Inflammatory macrophage (primary cell): ENCODE results near the gene FAM120A.
"Not testable (repeated sequence)": the region's sequence is repeated elsewhere in the genome, so short reads cannot be mapped to it uniquely, and the experiment has no call there.

Experiments
- DNase-seq, 2 donors: peaks; one replicate each; pipeline ENCODE4 v3.0.0-alpha.2; 2020 to 2022
- total RNA-seq, 18 experiments: gene quantifications; one replicate each; lab custom pipeline; 2026; ENCODE audit warnings: mixed read lengths in 6 of 18, inconsistent platforms in 2 of 18; lab: John Stamatoyannopoulos, UW

The FAM120A gene, protein sequence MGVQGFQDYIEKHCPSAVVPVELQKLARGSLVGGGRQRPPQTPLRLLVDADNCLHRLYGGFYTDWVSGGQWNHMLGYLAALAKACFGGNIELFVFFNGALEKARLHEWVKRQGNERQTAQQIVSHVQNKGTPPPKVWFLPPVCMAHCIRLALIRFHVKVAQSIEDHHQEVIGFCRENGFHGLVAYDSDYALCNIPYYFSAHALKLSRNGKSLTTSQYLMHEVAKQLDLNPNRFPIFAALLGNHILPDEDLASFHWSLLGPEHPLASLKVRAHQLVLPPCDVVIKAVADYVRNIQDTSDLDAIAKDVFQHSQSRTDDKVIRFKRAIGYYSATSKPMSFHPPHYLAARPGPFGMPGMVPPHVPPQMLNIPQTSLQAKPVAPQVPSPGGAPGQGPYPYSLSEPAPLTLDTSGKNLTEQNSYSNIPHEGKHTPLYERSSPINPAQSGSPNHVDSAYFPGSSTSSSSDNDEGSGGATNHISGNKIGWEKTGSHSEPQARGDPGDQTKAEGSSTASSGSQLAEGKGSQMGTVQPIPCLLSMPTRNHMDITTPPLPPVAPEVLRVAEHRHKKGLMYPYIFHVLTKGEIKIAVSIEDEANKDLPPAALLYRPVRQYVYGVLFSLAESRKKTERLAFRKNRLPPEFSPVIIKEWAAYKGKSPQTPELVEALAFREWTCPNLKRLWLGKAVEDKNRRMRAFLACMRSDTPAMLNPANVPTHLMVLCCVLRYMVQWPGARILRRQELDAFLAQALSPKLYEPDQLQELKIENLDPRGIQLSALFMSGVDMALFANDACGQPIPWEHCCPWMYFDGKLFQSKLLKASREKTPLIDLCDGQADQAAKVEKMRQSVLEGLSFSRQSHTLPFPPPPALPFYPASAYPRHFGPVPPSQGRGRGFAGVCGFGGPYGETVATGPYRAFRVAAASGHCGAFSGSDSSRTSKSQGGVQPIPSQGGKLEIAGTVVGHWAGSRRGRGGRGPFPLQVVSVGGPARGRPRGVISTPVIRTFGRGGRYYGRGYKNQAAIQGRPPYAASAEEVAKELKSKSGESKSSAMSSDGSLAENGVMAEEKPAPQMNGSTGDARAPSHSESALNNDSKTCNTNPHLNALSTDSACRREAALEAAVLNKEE
- total RNA-seq = 176 to 388 (median 255) reads per million in 18 experiments

DNA sequence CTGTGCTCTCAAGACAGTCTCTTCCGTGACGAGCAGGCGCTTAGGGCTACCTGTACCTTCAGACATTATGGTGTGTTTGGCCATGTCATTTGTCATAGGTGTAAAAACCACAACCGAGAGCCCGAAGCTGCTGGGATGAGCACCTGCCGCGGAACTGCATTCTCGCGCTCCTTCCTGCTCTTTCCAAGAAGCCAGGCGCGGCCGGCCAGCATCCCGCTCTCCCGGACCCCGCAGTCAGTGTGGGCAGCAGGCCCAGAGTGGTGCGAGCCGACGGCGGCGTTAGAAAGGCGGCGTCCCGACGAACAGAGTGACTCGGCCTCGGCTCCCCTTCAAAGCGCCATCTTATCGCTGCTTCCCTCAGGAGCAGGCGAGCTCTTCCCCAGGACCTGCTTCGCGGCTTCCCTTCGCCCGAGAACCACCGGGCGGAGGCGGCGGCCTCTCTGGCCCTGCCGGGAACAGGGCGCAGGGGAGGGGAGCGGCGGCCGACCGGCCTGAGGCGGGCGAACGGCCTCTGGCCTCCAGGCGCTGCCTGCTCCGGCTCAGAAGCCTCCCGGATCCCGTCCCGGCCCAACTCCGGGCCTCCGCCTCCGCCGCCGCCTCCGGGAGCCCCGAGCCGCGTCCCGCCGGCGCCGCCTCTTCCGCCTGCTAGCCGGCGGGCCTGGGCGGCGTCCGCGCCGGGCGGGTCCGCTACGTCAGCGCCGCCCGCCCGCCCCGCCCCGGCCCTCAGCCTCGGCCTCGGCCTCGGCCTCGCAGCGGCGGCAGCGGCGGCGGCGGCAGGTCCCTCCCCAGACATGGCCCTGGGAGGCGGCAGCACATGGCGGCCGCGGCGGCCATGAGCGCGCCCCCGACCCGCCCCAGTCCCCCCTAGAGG is at the start of gene FAM120A:
FAM120A (plus strand) TSS at position 741 of the 871 bp plus-strand sequence. CDS start 231 bp downstream, outside the sequence.
- DNase-seq = peak; percentile 81 to 92

DNA sequence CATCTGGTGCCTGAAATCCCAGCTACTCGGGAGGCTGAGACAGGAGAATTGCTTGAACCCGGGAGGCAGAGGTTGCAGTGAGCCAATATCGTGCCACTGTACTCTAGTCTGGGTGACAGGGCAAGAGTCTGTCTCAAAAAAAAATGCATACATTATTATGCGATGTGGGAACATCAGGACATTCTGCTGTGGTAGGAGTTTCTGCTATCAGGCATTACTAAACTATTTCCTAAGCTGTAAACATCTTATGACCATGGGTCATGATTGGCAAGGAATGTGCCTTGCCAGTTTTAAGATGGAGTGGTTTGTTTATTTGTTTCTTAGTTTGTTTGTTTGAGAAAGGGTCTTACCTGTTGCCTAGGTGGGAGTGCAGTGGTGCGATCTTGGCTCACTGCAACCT is 45.1 kb upstream of the FAM120A start:
- peak; percentile 51 to 66 for DNase-seq

DNA sequence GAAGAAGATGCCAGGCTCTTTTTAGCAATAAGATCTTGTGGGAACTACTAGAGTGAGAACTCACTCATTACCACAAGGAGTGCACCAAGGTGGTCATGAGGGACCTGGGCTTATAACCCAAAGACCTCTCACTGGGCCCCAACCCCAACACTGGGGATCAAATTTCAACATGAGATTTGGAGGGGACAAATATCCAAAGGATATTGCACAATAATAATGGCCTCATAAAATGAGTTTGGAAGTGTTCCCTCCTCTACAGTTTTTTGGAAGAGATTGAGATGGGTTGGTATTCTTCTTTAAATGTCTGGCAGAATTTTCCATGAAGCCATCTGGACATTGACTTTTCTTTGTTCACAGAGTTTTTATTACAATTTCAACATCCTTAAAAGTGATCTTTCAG is 38.0 kb upstream of the FAM120A start:
- DNase-seq = no peak

DNA sequence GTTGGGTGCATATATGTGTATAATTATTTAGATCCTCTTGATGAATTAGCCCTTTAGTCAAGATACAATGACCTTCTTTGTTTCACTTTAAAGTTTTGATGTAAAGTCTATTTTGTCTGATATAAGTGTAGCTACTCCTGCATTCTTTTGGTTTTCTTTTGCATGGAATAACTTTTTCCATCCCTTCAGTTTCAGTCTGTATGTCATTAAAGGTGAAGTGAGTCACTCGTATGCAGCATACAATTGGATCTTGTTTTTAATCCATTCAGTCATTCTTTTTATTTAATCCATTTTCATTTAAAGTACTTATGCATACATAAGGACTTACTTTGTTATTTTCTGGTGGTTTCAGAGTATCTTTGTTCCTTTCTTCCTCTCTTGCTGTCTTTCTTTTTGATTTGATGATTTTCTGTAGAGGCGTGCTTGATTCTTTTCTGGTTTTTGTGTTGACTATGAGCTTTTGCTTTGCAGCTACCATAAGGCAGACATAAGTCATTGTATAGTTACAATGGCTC is 36.3 kb upstream of the FAM120A start:
- no peak for DNase-seq

DNA sequence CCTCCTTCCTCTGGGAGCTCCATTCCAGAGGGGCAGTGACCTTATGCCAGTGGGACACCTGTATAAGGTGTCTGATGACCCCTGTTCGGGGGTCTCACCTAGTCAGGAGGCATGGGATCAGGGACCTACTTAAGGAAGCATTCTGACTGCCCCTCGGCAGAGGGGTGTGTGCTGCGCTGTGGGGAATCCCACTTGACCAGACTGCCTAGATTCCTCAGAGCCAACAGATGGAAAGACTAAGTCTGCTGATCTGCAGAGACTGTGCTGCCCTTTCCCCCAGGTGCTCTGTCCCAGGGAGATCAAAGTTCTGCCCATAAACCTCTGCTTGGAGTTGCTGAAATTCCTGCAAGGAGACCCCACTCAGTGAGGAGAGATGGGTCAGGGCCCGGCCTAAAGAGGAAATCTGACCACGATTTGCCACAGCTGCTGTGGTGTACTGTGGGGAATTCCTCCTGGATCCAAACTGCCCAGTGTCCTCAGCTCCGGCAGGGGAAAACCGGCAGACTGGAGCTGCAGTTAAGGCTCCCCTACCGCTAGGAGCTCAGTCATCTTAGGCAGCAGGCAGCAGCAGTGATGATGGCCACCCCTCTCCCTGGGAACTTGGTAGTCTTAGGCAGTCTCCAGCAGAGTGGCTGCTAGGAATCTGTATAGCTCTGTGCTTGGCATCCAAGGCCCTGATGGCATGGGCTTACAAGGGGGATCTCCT is 34.8 kb upstream of the FAM120A start:
- DNase-seq = no peak

DNA sequence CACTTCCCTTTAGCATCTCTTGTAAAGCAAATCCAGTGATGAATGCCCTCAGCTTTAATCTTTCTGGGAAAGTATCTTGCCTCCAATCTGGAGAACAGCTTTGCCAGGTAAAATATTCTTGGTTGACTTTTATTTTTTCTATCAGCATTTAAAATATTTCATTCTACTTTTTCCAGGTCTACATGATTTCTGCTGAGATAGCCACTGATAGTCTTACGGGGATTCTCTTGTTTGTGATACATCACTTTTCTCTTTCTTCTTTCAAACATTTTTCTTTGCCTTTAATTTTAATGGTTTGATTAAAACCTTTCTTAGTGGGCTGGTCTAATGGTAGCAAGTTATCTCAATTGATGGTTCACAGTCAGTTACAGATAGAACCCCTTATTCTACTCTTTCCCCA is 33.9 kb upstream of the FAM120A start:
- no peak for DNase-seq

DNA sequence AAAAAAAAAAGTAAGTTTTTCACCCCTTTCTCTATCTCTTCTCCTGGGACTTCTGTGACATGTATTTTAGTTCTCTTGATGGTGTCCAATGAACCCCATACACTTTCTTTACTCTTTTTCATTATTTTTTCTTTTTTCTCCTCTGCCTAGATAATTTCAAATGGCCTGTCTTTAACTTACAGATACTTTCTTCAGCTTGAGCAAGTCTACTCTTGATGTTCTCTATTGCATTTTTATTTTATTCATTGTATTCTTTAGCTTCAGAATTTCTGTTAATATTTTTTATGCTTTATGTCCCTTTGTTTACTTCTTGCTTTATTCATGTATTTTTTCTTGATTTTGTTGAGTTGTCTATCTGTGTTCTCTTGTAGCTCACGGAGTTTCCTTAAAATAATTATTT is 32.5 kb upstream of the FAM120A start:
- DNase-seq = no peak

DNA sequence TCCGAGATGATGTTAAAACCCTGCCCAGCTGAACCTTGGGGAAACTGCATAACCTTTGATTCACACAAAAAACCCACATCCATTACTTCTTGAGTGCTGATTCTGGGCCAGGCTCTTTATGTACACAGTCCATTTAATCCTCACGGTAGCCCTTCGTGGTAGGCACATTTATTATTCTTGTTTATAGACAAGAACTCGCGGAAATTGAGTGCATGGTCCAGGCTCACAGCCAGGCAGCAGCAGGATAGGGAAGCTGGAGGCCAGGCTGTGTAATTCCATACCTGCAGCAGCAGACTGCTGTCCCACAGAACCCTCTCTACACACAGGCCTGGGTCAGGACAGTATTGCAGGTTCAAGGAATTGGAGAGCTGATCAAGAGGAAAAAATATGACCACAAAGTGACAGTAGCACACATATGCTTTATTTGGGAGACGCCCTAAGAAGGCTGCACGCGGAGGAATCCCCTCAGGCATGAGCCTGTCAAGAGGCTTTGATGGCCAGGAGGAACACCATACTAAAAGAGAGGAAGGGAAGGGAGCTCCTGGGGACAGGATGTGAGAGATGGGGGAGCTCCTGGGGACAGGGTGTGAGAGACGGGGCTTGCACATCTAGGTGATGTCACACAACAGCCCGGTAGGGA is 28.4 kb upstream of the FAM120A start:
- DNase-seq = no peak

DNA sequence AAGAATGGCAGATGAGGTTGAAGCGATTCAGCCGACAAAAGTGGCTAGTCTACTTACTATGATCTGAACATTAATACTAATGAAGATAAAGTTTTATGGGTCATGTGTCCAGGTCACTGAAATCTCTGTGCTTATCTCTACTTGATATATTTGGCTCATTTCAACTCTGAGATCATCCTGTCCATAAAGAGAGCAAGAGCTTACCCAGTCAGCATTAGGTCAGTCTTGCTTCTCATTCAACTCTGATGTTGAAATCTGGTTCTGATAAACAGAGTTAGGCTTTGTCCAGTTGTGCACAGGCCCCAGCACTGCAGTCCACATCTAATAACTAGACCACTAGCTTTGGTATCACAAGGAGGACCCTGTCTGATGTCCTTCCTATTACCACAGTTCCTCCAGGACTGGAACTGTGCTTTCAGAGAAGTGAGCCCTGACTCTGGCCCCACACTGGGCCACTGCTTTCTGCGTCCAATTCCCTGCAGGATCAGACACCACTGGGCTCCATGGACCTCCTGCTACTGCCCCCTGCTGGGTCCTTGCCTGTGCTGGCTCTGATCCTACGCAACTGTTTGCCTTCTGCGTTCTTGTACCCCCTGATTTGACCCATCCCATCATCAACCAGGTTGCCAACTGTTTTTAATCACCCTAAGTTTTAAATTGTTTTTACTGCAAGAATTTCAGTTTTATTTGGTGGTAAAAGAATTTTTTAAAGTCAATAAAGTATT is 23.7 kb upstream of the FAM120A start:
- peak in 1 of 2 donors; percentile 8 for DNase-seq

DNA sequence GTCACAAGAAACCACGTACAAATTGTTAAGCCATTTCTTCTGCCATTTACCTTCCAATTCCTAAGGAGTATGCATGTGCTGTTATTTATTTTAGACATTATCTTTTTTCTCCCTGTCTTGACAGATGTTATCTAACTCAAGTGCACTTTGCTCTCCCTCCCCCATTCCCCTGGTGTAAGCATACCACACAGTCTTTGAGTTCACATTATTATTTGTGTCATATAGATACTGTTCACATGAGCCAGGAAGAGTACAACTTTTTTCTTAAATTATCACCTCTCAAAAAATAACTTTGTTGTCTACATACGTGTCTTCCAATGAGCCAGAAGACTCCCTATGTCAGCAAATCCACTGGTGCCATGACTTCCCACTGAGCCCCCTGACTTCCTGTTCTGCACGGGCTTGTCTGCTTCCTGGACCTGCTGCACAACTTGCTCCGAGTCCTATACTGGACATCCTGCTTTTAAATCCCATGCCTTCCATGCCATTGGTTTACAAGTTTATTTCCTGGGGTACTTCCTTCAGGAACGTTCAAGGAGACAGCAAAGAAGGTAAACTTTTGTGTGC is 19.9 kb upstream of the FAM120A start:
- DNase-seq = peak in 1 of 2 donors; percentile 20

DNA sequence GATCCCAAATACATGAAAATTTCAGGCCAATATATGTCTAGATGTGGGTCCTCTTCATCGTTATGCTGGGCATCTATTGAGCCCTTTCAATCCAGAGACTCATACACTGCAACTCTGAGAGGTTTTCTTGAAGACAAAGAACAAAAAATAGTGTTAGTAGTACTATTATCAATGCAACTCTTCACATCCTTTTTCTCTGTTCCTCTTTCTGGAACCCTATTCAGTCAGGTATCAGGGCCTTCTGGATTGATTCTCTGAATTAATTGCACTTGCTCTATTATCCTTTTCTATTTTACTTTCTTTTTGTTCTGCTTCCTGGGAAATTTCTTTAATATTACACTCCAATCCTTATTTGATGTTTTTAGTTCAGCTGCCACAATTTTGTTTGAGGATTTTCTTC is 18.5 kb upstream of the FAM120A start:
- no peak for DNase-seq

DNA sequence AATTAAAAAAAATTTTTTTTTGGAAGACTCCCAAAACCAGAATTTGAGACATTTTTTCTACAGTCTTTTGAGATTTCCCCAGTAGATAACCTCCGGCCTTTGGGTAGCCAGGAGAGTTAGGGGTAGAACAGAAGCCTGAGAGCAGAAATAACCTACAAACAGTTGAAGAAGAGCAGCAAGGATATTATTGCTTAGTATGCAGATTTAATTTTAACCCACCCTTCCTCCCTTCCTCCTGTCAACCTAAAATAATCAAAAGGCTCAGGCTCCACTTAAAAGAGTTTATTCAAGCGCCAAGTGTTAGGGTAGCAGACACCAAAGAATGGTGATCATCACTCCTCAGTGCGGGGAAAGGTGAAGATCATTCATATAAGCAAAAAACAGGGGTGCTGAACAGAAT is 17.4 kb upstream of the FAM120A start:
- DNase-seq = no peak

DNA sequence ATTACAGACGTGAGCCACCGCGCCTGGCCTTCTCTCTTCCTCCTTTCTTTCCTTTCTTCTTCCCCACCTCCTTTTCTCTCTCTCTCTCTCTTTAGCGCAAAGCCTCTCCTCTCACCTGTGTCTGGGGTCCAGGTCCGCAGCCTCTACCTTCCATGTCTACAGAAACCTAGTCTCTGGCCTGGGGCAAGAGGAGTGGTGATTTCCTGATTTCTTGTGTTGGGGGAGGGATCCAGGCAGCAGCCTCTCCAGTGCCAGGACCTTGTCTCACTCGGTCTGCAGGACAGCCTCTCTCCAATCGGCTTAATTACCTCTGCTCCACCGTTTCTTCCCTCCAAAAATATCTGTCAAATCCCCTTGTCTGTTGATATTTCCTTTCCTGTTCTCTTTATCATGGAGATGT is 16.1 kb upstream of the FAM120A start:
- no peak for DNase-seq

DNA sequence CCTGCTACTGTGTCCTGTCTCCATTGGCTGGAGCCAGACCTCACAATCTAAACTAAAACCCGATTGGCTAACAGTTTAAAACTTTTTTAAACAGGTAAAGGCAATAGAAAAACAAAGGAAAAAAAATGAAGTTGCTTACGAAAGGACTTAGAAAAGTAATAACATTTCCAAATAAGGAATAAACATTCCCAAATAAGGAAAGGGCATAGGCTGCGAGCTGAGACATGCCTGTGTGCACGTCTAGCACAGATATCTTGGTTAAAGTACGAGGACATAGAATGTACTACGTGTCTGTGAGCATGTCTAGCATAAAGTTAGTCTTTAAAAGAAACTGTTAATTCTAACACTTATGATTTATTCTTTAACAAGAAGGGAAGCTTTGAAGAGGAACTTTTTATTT is 15.3 kb upstream of the FAM120A start:
- DNase-seq = no peak

DNA sequence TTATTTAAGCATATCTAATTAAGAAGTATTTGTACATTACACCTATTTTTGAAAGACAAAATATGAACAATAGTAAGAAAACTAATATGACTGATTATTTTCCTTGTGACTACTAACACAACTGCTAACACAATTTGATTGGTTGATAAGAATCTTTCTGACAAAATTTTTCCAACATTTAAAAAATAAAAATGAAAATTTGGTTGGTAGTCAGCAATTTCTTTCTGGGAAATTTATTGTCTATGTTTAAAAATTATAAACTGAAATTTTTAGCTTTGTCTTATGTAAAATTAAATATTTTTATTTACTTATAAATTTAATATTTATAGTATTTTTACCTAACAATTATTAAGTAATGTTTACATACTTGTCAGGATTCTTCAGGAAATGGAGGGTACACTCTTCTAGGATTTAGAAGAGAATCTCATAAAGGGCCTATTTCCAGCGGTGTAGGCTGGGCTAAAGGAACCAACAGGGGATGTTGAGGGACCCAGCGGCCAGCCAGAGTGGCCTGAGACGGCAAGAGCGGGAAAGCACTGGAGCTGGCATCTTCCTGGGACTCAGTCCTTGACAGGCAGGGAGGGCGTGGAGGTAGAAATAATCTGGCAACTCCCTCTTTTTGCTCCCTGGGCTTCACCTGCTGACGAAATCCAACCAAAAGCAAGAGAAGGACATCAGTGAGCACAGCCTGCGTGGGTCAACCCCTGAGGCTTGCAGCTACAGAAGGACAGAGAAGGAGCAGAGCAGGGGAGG is 14.7 kb upstream of the FAM120A start:
- no peak for DNase-seq

DNA sequence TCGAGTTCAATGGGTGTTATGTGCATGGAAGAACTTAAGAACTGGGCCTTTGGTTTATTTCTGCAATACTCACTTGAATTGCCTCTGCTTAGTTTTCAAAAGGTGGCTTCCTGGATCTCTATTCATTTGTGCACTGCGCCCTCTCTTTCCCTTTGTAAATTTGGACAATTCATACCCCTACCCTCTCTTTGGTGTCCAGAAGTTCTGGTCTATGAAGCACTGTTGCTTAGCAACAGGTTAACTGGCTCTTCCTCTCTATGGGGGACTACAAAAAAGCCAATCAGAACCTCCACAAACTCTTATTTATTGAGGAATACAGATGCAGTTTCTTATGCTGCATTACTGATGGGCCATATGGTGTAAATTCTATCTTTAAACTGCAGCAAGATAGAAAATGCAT is 13.5 kb upstream of the FAM120A start:
- DNase-seq = no peak

DNA sequence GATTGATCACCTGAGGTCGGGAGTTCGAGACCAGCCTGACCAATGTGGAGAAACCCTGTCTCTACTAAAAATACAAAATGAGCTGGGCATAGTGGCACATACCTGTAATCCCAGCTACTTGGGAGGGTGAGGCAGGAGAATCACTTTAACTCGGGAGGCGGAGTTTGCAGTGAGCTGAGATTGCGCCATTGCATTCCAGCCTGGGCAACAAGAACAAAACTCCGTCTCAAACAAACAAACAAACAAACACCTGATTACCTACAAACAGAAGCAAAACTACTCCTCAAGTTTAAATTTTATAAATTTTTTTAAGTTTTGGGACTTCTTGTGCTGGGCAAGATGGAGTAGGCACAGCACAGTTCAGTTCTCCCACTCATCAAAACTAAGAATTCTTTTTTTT is 12.2 kb upstream of the FAM120A start:
- DNase-seq = not testable (repeated sequence)

DNA sequence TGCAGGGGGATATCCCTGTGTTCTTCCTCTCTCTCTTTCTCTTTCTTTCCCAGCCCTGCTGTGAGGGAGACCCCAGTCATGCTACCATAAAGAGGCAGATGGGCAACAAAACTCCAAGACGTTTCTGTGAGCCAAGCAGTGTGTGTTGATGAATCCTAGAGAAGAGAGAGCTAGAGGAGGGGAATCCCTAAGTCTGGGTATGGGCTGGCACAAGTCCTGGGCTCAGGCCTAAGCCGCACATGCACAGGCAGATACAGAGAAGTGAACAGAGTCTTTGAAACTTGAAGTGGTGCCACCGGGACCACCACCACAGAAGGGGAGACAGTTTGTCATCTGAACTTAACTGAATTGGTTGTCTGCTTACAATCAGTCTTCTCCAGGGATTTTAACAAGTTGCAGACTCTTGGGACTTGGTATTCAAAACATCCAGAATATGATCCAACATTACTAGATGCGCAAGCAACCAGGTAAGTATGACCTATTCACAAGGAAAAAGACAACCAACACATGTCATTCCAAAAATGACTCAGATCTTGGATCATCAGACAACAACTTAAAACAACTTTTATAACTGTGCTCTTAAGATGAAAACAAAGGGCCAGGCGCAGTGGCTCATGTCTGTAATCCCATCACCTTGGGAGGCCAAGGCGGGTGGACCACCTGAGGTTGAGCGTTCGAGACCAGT is 10.4 kb upstream of the FAM120A start:
- DNase-seq = no peak
